HepG2 (cell line): ENCODE results near the gene C6orf136. TPM values are rescaled to one million over a fixed set of nuclear protein-coding genes. Genes with fewer than 3 reads are reported as not detected.
A peak's percentile ranks its signal among the peaks of the same experiment; 100 is the strongest.

Source experiments
- JUN ChIP-seq: sonication (generic); formaldehyde crosslinking; IDR thresholded peaks from 2 replicates; pipeline ENCODE4 v1.4.0; 2020; ENCODE audit warnings: mild to moderate bottlenecking, missing genetic modification reagents
- TBP ChIP-seq: sonication (generic); formaldehyde crosslinking; IDR thresholded peaks from 2 replicates; pipeline ENCODE4 v1.5.0; 2020; ENCODE audit warnings: missing genetic modification reagents
- TOPORS ChIP-seq: sonication (generic); formaldehyde crosslinking; IDR thresholded peaks from 2 replicates; pipeline ENCODE4 v1.8.0; 2023; ENCODE audit warnings: mild to moderate bottlenecking, missing genetic modification reagents
- ZNF225 ChIP-seq: sonication (generic); formaldehyde crosslinking; IDR thresholded peaks from 2 replicates; pipeline ENCODE4 v1.4.0; 2020; ENCODE audit warnings: mild to moderate bottlenecking, missing genetic modification reagents
- ZNF367 ChIP-seq: sonication (generic); formaldehyde crosslinking; IDR thresholded peaks from 2 replicates; pipeline ENCODE4 v1.4.0; 2020; ENCODE audit warnings: missing genetic modification reagents, borderline replicate concordance
- ZNF549 ChIP-seq: sonication (generic); formaldehyde crosslinking; IDR thresholded peaks from 2 replicates; pipeline ENCODE4 v1.5.0; 2020; ENCODE audit warnings: missing genetic modification reagents
- ZNF674 ChIP-seq: sonication (generic); formaldehyde crosslinking; IDR thresholded peaks from 2 replicates; pipeline ENCODE4 v1.5.0; 2020; ENCODE audit warnings: low read depth, mild to moderate bottlenecking, missing genetic modification reagents
- ZNF790 ChIP-seq: sonication (generic); formaldehyde crosslinking; IDR thresholded peaks from 2 replicates; pipeline ENCODE4 v1.8.0; 2022; ENCODE audit warnings: missing genetic modification reagents, mild to moderate bottlenecking, borderline replicate concordance
- polyA plus RNA-seq, 8 experiments: library from polyadenylated mRNA; depleted of rRNA in 3 of 8; stranded (reverse) in 7 of 8; unstranded in 1 of 8; fragments of >200 nt; fragmentation: Illumina TruSeq in 4 of 8; extraction: Trizol in 4 of 8; gene quantifications; 2 replicates each; pipeline versions ENCODE4 v1.2.1 to v1.2.3, GENCODE V29; 2011 to 2016; ENCODE audit warnings: low read depth in 4 of 8, missing spikeins in 1 of 8, mixed read lengths in 1 of 8; ENCODE audit not compliant: insufficient read depth in 1 of 8
- total RNA-seq, 5 experiments: library from RNA; depleted of rRNA; stranded (reverse); fragments of >200 nt; fragmentation: Illumina TruSeq; extraction: Trizol; gene quantifications; 2 replicates each; pipeline ENCODE4 v1.2.3, GENCODE V29; 2016; ENCODE audit warnings: low read depth in 1 of 5
- TF ChIP-seq, protein P1 (sequence below): IDR thresholded peaks from 2 replicates; pipeline ENCODE4 v1.4.0; 2020; ENCODE audit warnings: mild to moderate bottlenecking, missing genetic modification reagents
- TF ChIP-seq, protein P2 (sequence below): sonication (generic); formaldehyde crosslinking; IDR thresholded peaks from 2 replicates; pipeline ENCODE4 v1.5.1; 2020; ENCODE audit warnings: missing genetic modification reagents, mild to moderate bottlenecking, borderline replicate concordance
- TF ChIP-seq, protein P3 (sequence below): sonication (generic); formaldehyde crosslinking; IDR thresholded peaks from 2 replicates; pipeline ENCODE4 v1.5.0; 2020; ENCODE audit warnings: mild to moderate bottlenecking, missing genetic modification reagents, borderline replicate concordance
- TF ChIP-seq, protein P4 (sequence below): sonication (generic); formaldehyde crosslinking; IDR thresholded peaks from 2 replicates; pipeline ENCODE4 v1.5.1; 2020; ENCODE audit warnings: missing genetic modification reagents, mild to moderate bottlenecking, borderline replicate concordance
- TF ChIP-seq, protein P5 (sequence below): sonication (generic); formaldehyde crosslinking; IDR thresholded peaks from 2 replicates; pipeline ENCODE4 v1.4.0; 2020; ENCODE audit warnings: missing genetic modification reagents, borderline replicate concordance

C6orf136 gene
- total and polyA plus RNA-seq, 2 of the 13 experiments (the other 11 are each of a cell fraction or from before 2014, with no cell fraction given), result 12.0 to 26.2 TPM

DNA sequence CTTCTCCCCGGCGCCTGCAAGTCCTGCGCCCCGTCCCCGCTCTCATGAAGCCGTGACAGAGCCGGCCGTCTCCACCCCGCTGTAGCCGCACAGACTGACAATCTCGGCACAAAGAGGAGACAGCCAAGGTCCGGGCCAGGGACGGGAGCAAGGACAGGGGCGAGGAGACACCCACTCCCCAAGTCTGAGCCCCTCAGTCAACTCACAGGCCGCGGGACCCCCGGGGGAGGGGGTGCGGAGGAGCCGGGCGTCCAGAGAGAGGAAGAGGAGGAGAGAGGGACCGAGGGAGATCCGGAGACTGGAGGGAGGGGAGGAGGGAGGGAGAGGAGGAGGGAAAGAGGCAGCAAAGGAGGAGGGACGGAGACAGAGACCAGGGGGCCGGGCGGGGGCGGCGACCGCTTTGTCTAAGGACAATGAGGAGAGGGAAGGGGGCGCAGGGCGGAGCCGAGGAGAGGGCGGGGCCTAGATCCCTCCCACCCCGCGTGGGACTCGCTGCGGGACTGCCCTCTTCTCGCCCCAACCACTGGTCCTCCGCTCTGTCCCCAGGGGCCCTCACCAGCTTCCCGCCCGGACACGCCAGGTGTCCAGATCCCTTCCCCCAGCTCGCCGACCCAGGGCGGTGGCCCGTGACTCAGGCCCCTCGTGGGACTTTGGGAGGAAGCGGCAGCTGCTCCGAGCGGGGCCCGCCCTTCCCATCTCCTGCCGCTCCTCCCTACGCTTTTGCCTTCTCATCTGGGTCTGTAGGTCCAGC is 40.1 kb downstream of the C6orf136 start (continued):
- TF ChIP-seq ZNF225 (CRISPR knock-in tag) (no peak), ZNF367 (no peak), ZNF549 (CRISPR knock-in tag) (no peak), JUN (CRISPR knock-in tag) (no peak), ZNF674 (CRISPR knock-in tag) (no peak), ZNF790 (CRISPR knock-in tag) (no peak), TBP (no peak), TOPORS (CRISPR knock-in tag) (no peak)
- TF ChIP-seq, protein P1, sequence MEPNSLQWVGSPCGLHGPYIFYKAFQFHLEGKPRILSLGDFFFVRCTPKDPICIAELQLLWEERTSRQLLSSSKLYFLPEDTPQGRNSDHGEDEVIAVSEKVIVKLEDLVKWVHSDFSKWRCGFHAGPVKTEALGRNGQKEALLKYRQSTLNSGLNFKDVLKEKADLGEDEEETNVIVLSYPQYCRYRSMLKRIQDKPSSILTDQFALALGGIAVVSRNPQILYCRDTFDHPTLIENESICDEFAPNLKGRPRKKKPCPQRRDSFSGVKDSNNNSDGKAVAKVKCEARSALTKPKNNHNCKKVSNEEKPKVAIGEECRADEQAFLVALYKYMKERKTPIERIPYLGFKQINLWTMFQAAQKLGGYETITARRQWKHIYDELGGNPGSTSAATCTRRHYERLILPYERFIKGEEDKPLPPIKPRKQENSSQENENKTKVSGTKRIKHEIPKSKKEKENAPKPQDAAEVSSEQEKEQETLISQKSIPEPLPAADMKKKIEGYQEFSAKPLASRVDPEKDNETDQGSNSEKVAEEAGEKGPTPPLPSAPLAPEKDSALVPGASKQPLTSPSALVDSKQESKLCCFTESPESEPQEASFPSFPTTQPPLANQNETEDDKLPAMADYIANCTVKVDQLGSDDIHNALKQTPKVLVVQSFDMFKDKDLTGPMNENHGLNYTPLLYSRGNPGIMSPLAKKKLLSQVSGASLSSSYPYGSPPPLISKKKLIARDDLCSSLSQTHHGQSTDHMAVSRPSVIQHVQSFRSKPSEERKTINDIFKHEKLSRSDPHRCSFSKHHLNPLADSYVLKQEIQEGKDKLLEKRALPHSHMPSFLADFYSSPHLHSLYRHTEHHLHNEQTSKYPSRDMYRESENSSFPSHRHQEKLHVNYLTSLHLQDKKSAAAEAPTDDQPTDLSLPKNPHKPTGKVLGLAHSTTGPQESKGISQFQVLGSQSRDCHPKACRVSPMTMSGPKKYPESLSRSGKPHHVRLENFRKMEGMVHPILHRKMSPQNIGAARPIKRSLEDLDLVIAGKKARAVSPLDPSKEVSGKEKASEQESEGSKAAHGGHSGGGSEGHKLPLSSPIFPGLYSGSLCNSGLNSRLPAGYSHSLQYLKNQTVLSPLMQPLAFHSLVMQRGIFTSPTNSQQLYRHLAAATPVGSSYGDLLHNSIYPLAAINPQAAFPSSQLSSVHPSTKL (CRISPR knock-in tag), result peak; percentile 6; the same call in 1 of the 2 replicates
- TF ChIP-seq, protein P2, sequence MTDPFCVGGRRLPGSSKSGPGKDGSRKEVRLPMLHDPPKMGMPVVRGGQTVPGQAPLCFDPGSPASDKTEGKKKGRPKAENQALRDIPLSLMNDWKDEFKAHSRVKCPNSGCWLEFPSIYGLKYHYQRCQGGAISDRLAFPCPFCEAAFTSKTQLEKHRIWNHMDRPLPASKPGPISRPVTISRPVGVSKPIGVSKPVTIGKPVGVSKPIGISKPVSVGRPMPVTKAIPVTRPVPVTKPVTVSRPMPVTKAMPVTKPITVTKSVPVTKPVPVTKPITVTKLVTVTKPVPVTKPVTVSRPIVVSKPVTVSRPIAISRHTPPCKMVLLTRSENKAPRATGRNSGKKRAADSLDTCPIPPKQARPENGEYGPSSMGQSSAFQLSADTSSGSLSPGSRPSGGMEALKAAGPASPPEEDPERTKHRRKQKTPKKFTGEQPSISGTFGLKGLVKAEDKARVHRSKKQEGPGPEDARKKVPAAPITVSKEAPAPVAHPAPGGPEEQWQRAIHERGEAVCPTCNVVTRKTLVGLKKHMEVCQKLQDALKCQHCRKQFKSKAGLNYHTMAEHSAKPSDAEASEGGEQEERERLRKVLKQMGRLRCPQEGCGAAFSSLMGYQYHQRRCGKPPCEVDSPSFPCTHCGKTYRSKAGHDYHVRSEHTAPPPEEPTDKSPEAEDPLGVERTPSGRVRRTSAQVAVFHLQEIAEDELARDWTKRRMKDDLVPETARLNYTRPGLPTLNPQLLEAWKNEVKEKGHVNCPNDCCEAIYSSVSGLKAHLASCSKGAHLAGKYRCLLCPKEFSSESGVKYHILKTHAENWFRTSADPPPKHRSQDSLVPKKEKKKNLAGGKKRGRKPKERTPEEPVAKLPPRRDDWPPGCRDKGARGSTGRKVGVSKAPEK (CRISPR knock-in tag), result no peak
- TF ChIP-seq, protein P3, sequence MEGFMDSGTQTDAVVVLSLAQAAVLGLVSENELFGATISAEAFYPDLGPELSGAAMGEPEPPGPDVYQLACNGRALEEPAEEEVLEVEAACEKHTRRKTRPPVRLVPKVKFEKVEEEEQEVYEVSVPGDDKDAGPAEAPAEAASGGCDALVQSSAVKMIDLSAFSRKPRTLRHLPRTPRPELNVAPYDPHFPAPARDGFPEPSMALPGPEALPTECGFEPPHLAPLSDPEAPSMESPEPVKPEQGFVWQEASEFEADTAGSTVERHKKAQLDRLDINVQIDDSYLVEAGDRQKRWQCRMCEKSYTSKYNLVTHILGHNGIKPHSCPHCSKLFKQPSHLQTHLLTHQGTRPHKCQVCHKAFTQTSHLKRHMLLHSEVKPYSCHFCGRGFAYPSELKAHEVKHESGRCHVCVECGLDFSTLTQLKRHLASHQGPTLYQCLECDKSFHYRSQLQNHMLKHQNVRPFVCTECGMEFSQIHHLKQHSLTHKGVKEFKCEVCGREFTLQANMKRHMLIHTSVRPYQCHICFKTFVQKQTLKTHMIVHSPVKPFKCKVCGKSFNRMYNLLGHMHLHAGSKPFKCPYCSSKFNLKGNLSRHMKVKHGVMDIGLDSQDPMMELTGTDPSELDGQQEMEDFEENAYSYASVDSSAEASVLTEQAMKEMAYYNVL (CRISPR knock-in tag), result peak; percentile 70; the same call in 1 of the 2 replicates
- TF ChIP-seq, protein P4, sequence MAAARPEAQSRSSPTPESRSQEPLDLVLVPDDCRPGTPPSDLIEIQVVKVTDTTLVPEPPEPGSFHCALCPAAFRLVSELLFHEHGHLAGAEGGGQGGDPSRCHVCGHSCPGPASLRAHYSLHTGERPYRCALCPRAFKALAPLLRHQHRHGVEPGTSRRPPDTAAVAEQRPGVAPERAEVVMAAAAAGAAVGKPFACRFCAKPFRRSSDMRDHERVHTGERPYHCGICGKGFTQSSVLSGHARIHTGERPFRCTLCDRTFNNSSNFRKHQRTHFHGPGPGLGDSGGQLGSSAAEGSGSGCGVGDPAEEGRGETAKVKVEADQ (CRISPR knock-in tag), result peak; percentile 55; the same call in 1 of the 2 replicates
- TF ChIP-seq, protein P5, sequence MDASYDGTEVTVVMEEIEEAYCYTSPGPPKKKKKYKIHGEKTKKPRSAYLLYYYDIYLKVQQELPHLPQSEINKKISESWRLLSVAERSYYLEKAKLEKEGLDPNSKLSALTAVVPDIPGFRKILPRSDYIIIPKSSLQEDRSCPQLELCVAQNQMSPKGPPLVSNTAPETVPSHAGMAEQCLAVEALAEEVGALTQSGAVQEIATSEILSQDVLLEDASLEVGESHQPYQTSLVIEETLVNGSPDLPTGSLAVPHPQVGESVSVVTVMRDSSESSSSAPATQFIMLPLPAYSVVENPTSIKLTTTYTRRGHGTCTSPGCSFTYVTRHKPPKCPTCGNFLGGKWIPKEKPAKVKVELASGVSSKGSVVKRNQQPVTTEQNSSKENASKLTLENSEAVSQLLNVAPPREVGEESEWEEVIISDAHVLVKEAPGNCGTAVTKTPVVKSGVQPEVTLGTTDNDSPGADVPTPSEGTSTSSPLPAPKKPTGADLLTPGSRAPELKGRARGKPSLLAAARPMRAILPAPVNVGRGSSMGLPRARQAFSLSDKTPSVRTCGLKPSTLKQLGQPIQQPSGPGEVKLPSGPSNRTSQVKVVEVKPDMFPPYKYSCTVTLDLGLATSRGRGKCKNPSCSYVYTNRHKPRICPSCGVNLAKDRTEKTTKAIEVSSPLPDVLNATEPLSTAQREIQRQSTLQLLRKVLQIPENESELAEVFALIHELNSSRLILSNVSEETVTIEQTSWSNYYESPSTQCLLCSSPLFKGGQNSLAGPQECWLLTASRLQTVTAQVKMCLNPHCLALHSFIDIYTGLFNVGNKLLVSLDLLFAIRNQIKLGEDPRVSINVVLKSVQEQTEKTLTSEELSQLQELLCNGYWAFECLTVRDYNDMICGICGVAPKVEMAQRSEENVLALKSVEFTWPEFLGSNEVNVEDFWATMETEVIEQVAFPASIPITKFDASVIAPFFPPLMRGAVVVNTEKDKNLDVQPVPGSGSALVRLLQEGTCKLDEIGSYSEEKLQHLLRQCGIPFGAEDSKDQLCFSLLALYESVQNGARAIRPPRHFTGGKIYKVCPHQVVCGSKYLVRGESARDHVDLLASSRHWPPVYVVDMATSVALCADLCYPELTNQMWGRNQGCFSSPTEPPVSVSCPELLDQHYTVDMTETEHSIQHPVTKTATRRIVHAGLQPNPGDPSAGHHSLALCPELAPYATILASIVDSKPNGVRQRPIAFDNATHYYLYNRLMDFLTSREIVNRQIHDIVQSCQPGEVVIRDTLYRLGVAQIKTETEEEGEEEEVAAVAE, result 0 out of 2 replicates have a peak, but pooled peaks have one; percentile 30
